Caco-2 (cell line): ENCODE results near the gene ZCRB1. TPM values are rescaled to one million over a fixed set of nuclear protein-coding genes. Genes with fewer than 3 reads are reported as not detected.

ENCODE experiments used
- BruUV-seq: library from RNA; stranded (reverse); fragments of 400-500 nt; replicated peaks from 2 replicates; lab custom pipeline; 2021; lab: Mats Ljungman, UMichigan
- CTCF ChIA-PET: fragments of 300-600 bp; sonication (Branson Sonifier 250); formaldehyde crosslinking; loops from one replicate; lab custom pipeline; 2022; ENCODE audit warnings: antibody characterized with exemption; lab: Charles Lee
- POLR2A ChIA-PET: fragments of 300-600 bp; sonication (Branson Sonifier 250); formaldehyde crosslinking; loops from one replicate; lab custom pipeline; 2022; ENCODE audit warnings: antibody characterized with exemption; lab: Charles Lee
- DNase-seq, 2 experiments: peaks; one replicate each; pipeline versions ENCODE4 v3.0.0 to v3.0.0-alpha.2; 2020 to 2022
- H3K27me3 ChIP-seq: replicated peaks from 2 replicates; pipeline ENCODE4 v1.6.0; 2011; ENCODE audit warnings: low read length; ENCODE audit not compliant: control insufficient read depth, insufficient read depth
- H3K36me3 ChIP-seq: 2 replicates; pipeline ENCODE4 v1.5.1; 2011; ENCODE audit warnings: low read length; ENCODE audit not compliant: control insufficient read depth, insufficient read depth
- H3K4me1 ChIP-seq: fragments of 250-450 bp; sonication (Bioruptor Pico); 2 replicates; pipeline ENCODE4 v1.5.1; 2020; ENCODE audit warnings: mild to moderate bottlenecking
- H3K4me3 ChIP-seq: 2 replicates; pipeline ENCODE4 v1.5.1; 2011; ENCODE audit warnings: low read depth, mild to moderate bottlenecking, control low read depth, low read length
- H3K9me3 ChIP-seq: fragments of 250-450 bp; sonication (Bioruptor Pico); 2 replicates; pipeline ENCODE4 v1.5.1; 2020; ENCODE audit warnings: mild to moderate bottlenecking, moderate library complexity
- H3K27ac Mint-ChIP-seq: one replicate; pipeline ENCODE4 v1.8.0; 2022; ENCODE audit warnings: mixed read lengths; ENCODE audit not compliant: unreplicated experiment
- H3K27me3 Mint-ChIP-seq: one replicate; pipeline ENCODE4 v1.8.0; 2022; ENCODE audit warnings: mixed read lengths; ENCODE audit not compliant: insufficient read depth, unreplicated experiment
- H3K36me3 Mint-ChIP-seq: one replicate; pipeline ENCODE4 v1.8.0; 2022; ENCODE audit warnings: mild to moderate bottlenecking, mixed read lengths; ENCODE audit not compliant: insufficient read depth, unreplicated experiment
- H3K4me1 Mint-ChIP-seq: one replicate; pipeline ENCODE4 v1.8.0; 2022; ENCODE audit warnings: low read depth, mixed read lengths; ENCODE audit not compliant: unreplicated experiment
- H3K4me3 Mint-ChIP-seq: one replicate; pipeline ENCODE4 v1.8.0; 2022; ENCODE audit warnings: mild to moderate bottlenecking, moderate library complexity, mixed read lengths; ENCODE audit not compliant: unreplicated experiment
- H3K9me3 Mint-ChIP-seq: one replicate; pipeline ENCODE4 v1.8.0; 2022; ENCODE audit warnings: mixed read lengths; ENCODE audit not compliant: unreplicated experiment
- intact Hi-C: fragments of 100-400 bp; cut with micrococcal nuclease; formaldehyde crosslinking; loops from one replicate; pipeline ENCODE4 v1.10.0; 2022; ENCODE audit not compliant: unreplicated experiment
- total RNA-seq: library from RNA; stranded (reverse); gene quantifications from 2 replicates; pipeline ENCODE4 v1.2.3, GENCODE V29; 2022
- TF ChIP-seq, protein P1 (sequence below), 2 experiments: fragments of 200-600 bp in 1 of 2; IDR thresholded peaks; 1 replicate in 1 of 2; 2 replicates in 1 of 2; pipeline versions ENCODE4 v1.5.1 to v1.8.0; 2011 to 2022; ENCODE audit warnings: antibody characterized with exemption in 1 of 2, control low read depth in 1 of 2, inconsistent platforms in 1 of 2, low read depth in 1 of 2, low read length in 1 of 2, mild to moderate bottlenecking in 1 of 2, moderate library complexity in 1 of 2; ENCODE audit not compliant: insufficient read depth in 1 of 2, severe bottlenecking in 1 of 2, unreplicated experiment in 1 of 2

Gene ZCRB1
- total RNA-seq, 1 experiment from 2014 or later: 52.1 TPM

DNA sequence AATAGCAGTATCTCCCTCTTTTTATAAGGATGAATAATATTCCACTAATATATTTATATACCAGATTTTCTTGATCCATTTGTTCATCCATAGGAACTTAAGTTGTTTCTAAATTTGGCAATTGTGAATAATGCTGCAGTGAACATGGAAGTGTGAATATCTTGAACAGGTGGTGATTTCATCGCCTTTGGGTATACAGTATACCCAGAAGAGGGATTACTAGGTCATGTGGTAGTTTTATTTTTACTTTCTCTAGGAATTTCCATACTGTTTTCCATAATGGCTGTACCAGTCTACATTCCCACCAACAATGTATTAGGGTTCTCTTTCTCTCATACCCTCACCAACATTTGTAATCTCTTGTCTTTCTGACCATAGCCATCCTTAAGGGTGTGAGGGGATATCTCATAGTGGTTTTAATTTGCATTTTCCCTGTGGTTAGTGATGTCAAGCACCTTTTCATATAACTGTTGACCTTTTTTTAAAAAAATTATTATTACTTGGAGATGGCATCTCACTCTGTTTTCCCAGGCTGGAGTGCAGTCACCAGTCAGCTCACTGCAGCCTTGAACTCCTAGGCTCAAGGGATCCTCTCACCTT lies 20.6 kb upstream of the ZCRB1 start:
- H3K4me3 ChIP-seq: no peak overlapping the region
- TF ChIP-seq, protein P1, sequence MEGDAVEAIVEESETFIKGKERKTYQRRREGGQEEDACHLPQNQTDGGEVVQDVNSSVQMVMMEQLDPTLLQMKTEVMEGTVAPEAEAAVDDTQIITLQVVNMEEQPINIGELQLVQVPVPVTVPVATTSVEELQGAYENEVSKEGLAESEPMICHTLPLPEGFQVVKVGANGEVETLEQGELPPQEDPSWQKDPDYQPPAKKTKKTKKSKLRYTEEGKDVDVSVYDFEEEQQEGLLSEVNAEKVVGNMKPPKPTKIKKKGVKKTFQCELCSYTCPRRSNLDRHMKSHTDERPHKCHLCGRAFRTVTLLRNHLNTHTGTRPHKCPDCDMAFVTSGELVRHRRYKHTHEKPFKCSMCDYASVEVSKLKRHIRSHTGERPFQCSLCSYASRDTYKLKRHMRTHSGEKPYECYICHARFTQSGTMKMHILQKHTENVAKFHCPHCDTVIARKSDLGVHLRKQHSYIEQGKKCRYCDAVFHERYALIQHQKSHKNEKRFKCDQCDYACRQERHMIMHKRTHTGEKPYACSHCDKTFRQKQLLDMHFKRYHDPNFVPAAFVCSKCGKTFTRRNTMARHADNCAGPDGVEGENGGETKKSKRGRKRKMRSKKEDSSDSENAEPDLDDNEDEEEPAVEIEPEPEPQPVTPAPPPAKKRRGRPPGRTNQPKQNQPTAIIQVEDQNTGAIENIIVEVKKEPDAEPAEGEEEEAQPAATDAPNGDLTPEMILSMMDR (IDR thresholded peaks at IDR 0.05; ENCODE audit: insufficient read depth in 1 of 2, low read depth in 1 of 2, low read length in 1 of 2, severe bottlenecking in 1 of 2, unreplicated experiment in 1 of 2): no peak
- no peaks in the 10 kb centered on the region for H3K9me3 Mint-ChIP-seq
- H3K36me3 ChIP-seq: no peaks in the 10 kb centered on the region; the same call in 1 of the 2 replicates
- H3K4me3 Mint-ChIP-seq: no peak overlapping the region
- peaks cover 10% of the 10 kb centered on the region for H3K36me3 Mint-ChIP-seq
- H3K9me3 ChIP-seq: no peaks in the 10 kb centered on the region
- no peaks in the 10 kb centered on the region for H3K4me1 Mint-ChIP-seq
- no peaks in the 10 kb centered on the region for H3K27me3 ChIP-seq
- H3K4me1 ChIP-seq: peaks cover 10% of the 10 kb centered on the region
- no peak overlapping the region for H3K27ac Mint-ChIP-seq
- no TSS peak for BruUV-seq
- ChIA-PET CTCF (interaction anchor here (0.5 kb wide), 1 partner anchor 25 kb away, joined by 7 read pairs; no protein-coding TSS in a partner anchor), POLR2A (interaction anchor here (0.6 kb wide), 1 partner anchor 19 kb away, joined by 3 read pairs; no protein-coding TSS in a partner anchor)
- intact Hi-C loops: no loop called here
- H3K27me3 Mint-ChIP-seq: no peaks in the 10 kb centered on the region
- no peak for DNase-seq

DNA sequence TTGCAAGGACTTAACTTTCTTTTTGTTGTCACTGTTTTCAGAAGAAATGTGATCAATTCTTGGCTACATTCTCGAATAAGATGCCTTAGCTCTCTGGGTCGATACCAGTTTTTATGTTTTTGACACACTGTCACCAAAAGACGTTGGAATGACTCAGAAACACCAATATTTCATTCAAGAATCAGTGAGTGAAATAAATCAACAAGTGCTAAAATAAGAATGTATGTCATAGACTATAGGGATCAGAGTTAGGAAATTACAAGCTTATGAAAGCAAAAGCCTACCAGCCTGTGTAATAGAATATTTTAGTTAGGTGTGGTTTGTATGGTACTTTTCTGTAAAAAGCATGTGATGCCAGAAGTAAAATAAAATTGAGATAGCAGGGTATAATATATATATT lies 17.8 kb upstream of the ZCRB1 start:
- no peak for DNase-seq
- H3K36me3 ChIP-seq: no peaks in the 10 kb centered on the region; the same call in 1 of the 2 replicates
- H3K9me3 ChIP-seq: no peaks in the 10 kb centered on the region
- no peaks in the 10 kb centered on the region for H3K4me1 Mint-ChIP-seq
- H3K4me3 ChIP-seq: no peak overlapping the region
- POLR2A ChIA-PET: no interaction called here
- no peaks in the 10 kb centered on the region for H3K27me3 ChIP-seq
- H3K27me3 Mint-ChIP-seq: no peaks in the 10 kb centered on the region
- H3K27ac Mint-ChIP-seq: no peak overlapping the region
- no peaks in the 10 kb centered on the region for H3K36me3 Mint-ChIP-seq
- H3K9me3 Mint-ChIP-seq: no peaks in the 10 kb centered on the region
- no TSS peak for BruUV-seq
- intact Hi-C loops: no loop called here
- peaks cover 5% of the 10 kb centered on the region; the same call in 1 of the 2 replicates for H3K4me1 ChIP-seq
- CTCF ChIA-PET: no interaction called here
- TF ChIP-seq, protein P1 (IDR thresholded peaks at IDR 0.05; ENCODE audit: insufficient read depth in 1 of 2, low read depth in 1 of 2, low read length in 1 of 2, severe bottlenecking in 1 of 2, unreplicated experiment in 1 of 2): no peak
- H3K4me3 Mint-ChIP-seq: no peak overlapping the region

DNA sequence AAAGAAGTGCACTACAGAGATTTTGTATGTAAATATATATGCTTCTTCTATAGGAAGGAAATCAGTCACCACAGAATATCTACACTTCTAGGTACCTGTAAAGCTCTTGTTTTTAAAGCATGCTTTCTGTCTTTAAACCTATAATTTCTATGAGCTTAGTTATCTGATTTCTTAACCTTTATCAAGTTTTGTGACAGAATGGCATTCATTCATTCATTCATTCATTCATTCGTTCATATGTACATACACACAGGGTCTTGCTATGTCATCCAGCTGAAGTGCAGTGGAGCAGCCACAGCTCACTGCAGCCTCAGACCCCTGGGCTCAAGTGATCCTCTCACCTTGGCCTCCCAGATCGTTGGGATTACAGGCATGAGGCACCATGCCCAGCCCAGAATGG lies 16.1 kb upstream of the ZCRB1 start:
- H3K27me3 ChIP-seq: no peaks in the 10 kb centered on the region
- no peaks in the 10 kb centered on the region; the same call in 1 of the 2 replicates for H3K36me3 ChIP-seq
- Mint-ChIP-seq H3K27ac (no peak overlapping the region), H3K4me3 (no peak overlapping the region), H3K27me3 (no peaks in the 10 kb centered on the region), H3K36me3 (no peaks in the 10 kb centered on the region), H3K4me1 (no peaks in the 10 kb centered on the region), H3K9me3 (no peaks in the 10 kb centered on the region)
- intact Hi-C loops: no loop called here
- no peak overlapping the region for H3K4me3 ChIP-seq
- H3K4me1 ChIP-seq: no peaks in the 10 kb centered on the region
- CTCF ChIA-PET: no interaction called here
- H3K9me3 ChIP-seq: no peaks in the 10 kb centered on the region
- TF ChIP-seq, protein P1 (IDR thresholded peaks at IDR 0.05; ENCODE audit: insufficient read depth in 1 of 2, low read depth in 1 of 2, low read length in 1 of 2, severe bottlenecking in 1 of 2, unreplicated experiment in 1 of 2): no peak
- no peak for DNase-seq
- POLR2A ChIA-PET: no interaction called here
- BruUV-seq: no TSS peak
